NCI-H2227 (cell line): Measurements from ENCODE around the gene MYO1B.

Experiments
- DNase-seq: peaks from one replicate; lab custom pipeline; 2025; ENCODE audit not compliant: unreplicated experiment; lab: John Stamatoyannopoulos, UW

MYO1B gene

DNA sequence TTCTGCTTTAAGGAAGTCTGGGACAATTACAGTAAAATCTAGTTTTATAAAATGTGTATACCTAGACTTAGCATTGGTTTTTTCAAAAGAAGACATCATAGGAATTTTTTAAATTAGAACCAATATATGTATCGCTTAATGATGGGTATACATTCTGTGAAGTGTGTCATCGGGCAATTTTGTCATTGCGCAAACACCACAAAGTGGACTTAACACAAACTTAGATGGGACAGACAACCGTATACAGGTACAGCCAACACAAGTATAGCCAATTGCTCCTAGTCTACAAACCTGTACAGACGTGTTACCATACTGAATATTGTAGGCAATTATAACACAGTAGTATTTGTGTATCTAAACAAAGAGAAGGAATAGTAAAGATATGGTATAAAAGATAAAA, 12.7 kb downstream of the MYO1B start:
- no peak for DNase-seq

DNA sequence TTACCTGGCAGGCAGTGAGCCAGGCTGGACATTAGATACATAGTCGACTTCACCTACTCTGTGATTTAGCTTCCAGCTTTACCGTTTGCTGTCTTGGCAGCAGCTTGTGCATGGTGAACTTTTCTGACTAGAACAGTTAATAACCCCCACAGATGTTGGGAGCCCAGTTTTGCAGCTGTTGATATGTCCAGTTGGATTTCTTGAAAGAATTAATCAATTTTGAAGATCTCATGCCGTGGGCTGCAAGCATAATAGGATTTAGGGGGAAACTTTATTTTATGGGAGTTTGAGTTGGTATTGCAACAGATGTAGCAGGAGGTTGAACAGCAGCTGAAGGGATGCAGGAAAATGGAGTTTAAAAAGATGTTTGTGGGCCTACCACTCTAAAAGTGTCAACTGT, 13.8 kb downstream of the MYO1B start:
- DNase-seq, result no peak

DNA sequence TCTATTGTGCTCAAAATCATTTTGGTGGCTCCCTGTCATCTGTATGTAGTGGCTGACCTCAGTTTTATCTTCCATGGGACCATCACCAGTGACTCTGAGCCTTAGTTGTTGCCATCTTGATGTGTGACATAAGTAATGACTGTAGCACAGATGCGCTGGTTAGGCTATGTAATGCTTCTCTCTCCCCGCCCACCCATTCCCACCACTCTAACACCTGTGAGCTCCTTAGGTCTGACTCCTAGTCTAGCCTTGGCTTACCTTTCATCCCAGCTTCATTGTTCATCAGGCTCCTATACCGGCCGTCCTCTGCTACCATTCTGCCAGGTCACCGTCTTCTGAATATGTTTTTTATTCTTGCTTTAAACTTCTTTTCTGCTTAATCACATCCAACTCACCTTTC, 17.2 kb downstream of the MYO1B start:
- DNase-seq, result no peak

DNA sequence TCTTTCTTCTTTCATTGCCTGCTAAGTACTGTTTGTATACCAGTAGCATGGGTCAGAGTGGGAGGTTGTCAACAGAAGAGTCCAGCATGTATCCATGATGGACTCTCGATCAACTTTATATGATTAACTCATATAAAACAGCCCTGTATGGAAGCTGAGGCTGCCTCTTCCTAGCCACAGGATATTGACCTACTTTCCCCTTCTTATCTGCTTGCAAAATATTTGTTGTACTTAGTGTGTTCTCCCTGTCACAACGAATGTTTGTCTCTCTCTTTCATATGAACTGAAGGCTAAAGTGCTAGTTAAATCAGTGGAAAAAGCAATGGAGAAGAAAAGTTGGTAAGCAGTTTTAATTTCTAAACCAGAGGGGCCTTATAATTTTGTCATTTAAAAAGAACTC, 17.8 kb downstream of the MYO1B start:
- no peak for DNase-seq

DNA sequence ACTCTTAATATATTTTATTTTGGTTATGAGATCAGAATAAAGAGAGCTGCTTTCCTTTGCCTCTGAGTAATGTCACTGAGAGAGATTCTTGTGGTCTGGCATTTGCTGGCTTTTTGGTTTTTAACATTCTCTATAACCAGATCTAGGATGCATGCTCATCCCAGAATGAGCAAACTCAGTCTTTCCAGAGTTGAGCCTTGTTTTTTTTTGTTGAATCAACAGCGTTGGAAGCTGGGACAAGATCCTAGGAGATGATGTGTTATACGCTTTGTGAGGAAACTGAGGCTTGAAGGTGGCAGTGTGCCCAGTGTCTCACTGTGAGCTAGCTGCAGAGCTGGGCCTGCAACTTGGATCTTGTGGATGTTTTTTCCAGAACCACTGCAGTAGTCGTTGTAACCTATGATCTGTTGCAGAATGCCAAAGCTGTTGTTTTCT, 19.5 kb downstream of the MYO1B start:
- no peak for DNase-seq

DNA sequence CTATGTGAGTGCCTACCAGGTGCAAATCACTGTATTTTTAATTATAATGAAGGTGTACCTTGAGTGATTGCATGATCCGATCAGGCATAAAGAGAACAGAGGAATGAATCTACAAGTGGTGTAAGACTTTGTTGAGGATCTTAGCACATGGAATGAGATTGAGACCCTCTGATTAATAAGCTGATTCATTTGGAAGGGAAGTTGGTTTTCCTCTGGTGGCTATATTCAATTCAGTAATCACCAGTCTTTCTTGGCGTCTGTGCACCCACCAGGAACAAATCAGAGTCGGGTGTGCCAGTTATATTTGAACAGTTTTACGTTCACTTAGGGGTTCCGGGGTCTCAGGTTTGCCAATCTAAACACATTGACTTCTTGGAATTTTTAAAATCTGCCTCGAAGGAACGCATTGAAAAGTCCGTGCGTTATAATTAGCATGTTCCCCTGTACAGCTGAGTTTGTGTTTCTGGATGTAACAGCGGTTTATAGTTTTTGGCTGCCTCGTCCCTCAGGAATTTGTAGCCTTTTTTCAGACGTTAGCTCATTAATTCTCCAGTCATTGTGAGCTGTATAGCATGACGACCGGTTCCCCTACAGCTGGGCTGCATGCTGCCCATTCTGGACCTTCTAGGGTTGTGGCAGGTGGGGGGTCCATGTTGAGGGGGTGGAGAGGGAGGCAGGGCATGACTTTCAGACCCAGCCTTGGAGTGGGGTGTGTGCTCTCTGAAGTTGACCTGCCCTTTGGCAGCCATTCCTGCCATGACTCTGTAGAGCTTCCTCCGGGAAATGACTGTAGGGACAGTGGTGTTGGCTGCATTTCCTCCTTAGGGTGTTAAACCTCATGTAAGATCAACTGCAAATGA, 20.3 kb downstream of the MYO1B start:
- no peak for DNase-seq

DNA sequence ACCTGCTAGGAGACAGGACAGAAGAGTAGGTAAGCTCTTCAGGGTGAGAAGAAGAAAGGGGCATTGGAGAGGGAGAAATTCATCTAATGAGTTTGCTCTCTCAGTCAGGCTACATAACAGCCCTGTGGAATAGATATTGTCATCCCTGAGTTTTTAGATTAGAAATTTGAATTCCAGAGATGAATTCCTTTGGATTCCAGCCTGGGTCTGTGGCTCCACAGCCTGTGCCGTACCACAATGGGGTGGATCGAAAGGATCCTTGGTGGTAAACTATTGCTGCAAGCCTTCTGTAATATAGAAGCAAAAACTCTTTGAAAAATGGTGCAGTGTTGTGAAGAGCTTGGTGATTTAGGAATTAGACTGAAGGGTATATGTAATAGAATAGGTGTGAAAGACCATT, 21.0 kb downstream of the MYO1B start:
- DNase-seq, result no peak

DNA sequence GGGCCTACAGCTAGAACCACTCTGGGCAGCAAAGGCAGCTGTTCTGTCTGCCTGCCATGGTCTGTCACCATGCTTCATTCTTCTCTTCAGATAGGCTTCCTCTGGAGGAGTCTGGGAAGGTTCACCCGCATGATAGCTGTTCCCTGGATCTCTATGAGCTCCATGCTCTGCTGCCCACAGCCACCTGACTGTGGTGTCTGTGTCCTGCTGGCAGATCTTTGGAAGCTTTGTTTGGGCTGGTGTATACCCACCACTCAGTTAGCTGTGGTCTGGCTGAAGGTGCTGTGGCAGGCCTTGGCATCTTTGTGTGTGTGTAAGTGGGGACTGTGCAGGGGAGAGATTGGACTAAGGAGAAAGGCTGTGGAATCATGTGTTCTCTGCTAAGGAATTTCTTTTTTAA, 23.4 kb downstream of the MYO1B start:
- DNase-seq, result no peak

DNA sequence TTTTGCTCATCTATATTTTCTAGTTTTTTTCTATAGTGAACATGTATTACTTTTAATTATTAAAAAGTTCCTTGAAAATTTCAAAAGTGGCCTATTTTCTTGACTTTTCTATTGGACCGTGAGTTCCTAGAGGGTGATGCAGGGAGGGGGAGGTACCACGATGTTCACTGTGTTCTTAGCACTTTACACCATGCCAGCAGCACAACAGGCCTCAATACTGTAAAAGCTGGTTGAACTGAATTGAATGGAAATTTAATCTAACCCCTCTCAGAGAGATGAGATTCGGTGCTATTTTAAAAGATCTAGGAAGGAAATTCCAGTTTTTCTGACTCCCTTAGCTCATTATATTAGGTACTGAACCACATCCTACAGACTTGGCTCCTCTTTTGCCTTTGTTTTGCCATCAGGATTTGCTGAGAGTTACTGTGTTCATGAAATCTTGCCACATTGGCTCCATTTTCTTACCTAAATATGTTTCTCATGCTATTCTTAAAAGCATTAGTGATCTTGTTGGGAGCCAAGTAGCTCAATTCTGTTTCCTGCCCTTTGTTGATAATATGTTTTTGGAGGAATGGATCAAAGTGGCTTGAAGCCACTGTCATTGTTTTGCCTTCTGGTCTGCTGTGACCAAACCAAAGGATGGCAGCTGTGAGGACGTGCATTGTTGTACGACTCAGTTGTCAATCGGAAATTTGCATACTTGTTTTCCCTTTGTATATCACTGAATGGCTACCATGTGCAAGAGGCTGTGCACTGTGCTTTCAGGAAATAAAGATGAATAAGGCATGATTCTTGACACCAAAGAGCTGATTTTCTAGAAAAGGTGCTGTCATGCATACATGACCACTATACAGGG, 25.3 kb downstream of the MYO1B start:
- no peak for DNase-seq

DNA sequence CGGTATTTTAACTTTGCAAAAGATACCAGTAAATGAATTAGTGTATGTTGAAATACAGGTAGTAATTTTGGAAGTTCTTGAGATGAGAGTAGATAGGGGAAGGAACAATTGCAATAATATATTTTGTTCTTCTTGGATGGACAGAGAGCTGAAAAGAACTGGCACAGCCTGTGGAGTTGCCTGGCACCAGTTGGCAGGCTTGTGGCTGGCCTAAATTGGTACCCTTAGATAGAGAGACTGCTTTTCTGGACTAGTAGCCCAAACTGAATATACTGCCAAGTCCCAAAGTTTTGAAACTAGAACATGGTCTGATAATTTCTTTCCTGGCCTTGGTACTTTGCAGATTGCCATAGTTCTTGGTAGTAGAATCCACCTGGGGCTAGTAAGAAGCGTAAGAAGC, 26.9 kb downstream of the MYO1B start:
- no peak for DNase-seq

DNA sequence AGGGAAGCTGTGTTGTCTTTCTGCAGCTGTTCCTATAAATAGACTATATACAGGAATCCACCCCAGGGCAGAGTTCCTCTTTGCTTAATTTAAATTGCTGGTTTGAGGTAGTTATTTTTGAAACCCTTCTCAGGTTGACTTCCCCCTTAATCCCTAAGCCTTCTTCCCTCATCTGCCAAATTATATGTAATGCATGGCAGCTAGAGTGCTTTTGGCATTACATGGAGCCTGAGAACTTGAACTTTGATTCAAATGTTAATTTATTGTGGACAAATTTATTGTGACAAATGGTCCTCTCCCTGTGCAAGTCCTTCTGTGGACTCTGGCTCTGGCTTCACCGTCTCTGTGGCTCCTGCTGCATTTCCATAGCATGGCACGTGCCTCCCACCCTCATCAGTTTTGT, 29.2 kb downstream of the MYO1B start:
- peak; percentile 61 for DNase-seq

DNA sequence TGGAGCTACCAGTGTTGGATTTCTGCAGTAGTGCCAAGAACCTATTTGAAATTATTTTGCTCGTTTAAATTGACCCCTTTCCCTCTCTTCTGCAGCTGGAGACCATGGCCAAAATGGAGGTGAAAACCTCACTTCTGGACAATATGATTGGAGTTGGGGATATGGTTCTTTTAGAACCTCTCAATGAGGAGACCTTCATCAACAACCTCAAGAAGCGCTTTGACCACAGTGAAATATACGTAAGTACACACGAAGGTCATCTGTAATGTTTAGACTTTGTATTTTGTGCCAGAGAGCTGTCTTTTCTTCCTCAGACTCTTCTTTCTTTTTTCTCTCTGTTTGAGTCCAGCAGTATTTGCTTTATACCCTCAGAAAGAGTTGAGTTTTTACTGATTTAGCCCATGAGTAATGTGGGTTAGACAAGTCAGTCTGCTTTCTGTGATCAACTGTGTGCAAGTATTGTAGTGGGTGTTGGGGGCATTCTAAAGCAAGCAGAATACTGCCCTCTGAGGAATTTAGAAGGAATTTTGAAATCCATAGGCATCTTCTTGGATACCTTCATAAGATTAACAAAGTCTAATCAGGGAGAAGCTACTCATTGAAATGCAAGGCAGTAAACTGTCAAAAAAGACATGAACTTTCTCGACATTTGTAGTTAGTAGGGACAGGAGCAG, 31.7 kb downstream of the MYO1B start:
- DNase-seq, result no peak

DNA sequence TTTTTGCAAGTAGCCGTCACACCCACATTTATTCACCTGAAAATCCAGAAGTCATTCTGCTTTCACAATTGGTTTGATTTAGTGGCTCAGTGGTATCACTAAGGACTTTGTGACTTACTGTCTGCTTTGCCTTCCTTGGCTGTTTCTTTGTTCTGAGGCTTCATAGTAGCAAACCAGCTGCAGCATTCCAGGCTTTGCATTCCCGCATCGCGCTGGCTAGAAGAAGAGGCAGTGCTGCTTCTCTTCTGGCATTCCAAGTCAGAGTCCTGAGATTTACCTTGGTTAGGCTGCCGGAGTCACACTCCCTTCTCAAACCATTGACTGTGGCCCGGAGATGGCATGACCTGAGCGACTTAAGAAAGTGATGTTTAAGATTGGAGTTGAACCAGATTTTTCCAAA, 35.1 kb downstream of the MYO1B start:
- DNase-seq, result no peak

DNA sequence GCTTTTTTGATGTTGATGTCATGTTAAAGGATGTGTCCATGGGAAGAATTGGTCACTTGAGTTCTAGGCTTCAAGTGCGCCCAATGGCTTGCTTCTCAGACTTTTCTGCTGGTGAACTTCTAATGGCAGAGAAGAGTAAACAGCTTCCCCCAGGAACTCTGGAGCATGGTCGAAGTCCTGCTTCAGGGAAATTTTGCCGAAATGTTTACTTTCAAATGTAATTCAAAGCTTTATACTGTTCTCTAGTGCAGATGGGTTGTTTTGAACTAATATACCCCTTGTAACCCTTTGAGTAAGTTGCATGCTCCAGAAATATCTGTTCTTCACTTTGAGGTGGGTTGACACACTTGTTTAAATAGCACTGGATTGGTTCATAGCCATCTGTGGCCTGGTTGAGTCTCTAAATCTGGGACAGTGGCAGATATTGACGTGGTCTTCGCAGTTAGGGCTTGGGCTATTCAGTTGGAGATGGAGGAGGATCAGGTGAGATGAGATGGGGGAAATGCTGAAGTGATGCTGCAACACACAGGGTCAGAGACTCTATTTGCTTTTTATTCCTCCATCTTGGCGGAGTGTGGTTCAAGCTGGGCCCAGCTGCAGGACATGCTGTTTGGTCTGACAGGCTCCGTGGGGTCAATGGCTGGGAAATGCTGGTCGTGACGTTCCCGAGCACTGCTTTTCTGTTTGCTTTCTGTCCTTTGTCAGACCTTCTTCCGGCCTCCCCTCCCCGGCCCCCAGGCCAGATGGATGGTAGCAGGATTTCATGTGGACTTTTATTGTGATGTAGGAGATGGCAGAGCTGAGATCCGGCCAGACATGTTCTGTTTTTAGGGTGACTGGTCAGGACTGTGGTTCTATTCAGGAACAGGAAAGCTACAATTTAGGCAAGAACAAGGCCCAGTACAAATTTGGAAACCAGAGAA, 35.9 kb downstream of the MYO1B start:
- DNase-seq, result no peak

DNA sequence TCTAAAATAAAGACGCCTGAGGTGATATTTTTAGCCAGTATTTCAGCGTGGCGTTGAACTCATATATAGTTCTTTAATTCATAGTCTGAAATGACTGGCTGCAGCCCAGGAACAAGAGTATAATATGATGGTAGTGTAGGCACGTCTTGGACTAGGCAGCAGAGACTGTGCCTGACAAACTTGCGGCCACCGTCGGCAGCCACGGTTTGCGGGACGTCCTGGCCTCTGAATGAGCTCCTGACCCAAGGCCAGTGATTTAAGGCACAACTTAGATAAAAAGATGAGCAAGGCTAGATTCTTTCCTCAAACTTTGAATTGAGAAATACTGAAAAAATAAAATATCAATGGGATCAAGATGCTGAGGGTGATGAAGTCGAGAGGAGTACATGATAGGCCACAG, 40.0 kb downstream of the MYO1B start:
- no peak for DNase-seq

DNA sequence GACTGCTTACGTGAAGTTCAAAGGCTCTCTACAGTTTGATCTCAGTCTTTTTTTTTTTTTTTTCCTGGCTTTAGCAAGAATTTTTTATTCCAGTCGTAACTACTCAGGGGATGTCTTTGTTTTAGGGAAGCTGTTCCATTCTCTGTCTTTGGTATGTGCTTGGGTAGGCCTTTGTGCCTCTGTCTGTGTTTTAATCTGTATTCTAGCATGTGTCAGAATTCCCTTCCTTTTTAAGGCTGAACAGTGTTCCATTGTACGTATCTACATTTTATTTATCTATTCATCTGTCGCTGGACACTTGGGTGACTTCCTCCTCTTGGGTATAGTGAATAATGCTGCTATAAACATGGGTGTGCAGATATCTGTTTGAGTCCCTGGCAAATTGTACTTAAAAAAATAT, 42.6 kb downstream of the MYO1B start:
- no peak for DNase-seq

DNA sequence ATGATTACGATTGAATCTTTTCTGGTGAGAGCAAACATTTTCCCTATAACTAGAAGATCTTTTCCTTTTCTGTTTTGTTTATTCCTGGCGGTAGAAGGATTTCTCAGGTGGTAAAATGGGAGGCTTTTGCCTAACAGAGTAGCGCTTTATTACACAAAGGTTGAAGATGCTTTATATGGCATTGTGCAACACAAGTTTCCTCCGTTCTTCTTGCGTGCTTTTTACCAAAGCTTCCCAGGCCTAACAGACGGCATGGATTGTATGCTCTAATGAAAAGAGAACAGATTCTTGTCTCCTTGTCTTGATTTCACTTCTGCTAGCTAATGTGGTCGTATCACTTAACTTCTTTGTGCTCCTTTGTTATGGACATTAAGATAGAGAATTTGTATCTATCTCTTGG, 43.8 kb downstream of the MYO1B start:
- no peak for DNase-seq

DNA sequence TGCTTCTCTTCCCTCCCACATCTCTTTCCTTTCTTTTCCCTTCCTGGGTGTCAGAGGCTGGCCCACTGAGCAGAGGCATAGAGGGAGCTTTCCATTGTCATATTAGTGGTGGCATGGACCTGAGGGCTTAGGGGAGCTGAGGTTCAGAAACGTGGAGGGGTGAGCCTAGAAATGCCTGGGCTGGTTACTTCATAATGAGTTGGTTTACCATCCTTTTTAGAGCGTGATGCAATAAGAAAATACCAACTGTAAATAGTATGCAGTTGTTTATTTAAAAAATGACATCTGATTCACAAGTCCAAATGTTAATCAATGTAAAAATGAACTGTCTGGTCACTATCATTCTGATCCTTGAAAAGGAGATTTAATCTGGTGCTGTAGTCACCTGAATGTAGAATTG, 46.3 kb downstream of the MYO1B start:
- DNase-seq, result no peak

DNA sequence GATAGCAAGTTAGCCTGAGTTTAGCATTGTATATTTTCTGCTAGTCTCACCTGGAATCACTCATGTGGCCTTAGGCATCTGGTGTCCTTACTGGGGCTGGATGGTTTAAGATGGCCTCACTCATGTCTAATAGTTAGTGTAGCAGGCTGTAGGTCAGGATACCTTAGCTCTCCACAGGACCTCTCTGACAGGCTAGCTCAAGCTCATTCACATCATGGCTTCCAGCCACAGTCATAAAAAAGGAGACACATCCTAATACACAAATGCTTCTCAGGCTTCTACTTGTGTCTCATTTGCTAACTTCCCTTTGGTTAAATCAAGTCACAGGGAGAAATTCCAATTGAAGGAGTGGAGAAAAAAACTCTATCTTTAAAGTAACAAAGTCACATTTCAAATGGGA, 47.7 kb downstream of the MYO1B start:
- DNase-seq, result no peak

DNA sequence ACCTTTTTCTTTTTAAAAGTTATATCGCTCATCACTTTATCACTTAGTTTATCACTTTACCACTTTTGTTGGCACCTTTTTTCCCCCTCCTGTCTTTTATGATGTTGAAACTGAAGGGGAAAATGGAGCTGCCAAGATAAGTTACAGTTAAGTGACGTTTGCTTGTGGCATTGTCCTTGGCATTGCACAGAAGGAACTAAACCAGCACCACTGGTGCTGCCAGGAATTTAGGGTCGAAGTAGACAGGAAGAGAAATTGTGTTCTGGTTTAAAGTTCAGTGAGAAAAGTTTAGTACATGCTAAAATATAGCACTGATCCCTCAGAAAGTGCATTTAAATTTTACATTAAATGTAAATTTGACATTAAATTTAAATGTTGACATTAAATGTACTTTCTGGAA, 49.9 kb downstream of the MYO1B start:
- no peak for DNase-seq
